Anterior cingulate cortex (tissue), 58 donors: ENCODE results near the gene SLC19A1.

Experiments used
- DNase-seq, 58 donors: peaks; one replicate each; lab custom pipeline; 2025; lab: John Stamatoyannopoulos, UW

SLC19A1 gene

DNA sequence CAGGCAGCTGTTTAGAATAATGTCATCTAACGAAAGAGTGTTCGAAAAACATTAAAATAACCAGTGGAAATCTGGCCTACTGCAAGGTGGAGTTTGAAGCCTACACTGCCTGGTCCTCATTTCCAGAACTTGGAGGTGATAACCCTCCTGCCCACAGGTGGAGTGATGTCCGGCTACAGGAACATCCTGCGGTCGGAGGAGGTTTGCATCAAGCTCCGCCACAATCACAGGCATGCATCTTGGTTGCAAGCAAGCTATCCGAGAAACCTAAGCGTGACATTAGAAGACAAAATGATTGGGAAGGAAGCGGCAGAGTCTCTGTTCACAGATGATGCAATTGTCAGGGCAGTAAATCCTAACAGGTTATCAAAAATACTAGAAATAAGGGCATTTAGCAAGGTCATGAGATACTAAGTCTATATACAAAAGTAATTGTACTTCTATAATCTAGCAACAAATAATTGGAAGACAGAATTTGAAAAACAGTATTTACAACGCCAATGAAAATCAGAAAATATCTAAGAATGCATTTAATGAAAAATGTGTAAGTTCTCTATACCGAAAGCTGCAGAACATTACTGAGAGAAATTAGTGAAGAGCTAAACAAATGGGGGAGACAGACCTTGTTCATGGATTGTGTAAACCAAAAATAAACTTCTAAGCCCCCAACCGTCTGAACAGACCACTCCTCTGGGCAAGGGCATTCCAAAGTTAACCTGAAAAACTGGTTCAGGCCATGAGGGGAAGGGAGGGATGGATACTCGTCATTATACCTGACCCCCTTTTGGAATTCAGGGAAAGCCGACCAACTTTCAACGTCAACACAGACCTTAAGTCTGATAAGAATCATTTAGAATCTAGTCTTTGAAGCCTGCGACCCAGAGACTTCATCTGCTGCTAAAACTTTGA is 4.7 kb upstream of the SLC19A1 start:
- no peak for DNase-seq

DNA sequence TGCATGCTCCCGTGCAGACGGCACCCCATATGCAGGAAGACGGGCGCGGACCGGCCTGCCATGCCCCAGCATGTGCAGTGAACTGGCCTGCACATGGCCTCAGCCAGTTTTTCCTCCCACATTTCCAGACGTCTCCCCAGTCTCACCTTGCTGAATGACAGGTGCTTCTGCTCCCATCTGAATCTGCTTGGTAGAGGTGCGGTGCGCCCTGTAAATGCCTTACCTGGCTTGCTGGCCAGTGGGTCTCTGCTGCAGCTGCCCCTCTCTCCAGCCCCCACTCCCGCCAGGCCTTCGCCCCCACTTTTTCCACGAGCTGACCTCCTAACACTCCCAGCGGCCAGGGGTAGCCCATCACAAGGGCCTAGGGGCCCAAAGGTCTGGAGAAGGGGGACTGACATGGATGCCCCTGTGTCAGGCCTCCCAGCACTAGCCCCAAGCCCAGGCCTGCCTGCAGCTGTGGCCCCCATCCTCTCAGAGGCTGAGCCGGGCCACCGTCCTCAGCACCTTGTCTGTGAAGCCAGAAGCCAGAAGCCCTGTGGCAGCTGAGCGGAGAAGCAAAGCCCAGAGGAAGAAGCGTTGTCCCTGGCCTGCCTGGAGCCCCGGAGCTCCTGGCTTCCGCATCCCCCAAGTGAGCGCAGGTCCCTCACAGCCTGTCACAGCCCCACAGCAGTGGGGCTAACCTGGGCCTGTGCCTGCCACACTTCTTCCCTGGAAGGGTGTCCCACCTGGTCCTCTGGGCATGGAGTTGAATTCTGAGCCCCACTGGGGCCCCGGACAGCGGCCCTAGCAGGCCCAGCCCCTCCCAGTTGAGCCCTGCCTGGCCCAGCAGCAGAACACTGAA is 3.7 kb upstream of the SLC19A1 start:
- no peak for DNase-seq

DNA sequence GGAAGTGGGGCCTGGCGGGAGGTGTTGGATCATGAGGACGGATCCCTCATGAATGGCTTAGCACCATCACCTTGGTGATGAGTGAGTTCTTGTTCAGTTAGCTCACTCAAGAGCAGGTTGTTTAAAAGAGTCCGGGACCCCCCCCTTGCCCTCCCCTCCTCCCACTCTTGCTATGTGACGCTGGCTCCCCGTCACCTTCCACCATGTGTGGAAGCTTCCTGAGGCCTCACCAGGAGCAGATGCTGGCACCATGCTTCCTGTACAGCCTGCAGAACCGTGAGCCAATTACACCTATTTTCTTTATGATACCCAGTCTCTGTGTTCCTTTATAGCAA is 3.0 kb upstream of the SLC19A1 start:
- no peak for DNase-seq

DNA sequence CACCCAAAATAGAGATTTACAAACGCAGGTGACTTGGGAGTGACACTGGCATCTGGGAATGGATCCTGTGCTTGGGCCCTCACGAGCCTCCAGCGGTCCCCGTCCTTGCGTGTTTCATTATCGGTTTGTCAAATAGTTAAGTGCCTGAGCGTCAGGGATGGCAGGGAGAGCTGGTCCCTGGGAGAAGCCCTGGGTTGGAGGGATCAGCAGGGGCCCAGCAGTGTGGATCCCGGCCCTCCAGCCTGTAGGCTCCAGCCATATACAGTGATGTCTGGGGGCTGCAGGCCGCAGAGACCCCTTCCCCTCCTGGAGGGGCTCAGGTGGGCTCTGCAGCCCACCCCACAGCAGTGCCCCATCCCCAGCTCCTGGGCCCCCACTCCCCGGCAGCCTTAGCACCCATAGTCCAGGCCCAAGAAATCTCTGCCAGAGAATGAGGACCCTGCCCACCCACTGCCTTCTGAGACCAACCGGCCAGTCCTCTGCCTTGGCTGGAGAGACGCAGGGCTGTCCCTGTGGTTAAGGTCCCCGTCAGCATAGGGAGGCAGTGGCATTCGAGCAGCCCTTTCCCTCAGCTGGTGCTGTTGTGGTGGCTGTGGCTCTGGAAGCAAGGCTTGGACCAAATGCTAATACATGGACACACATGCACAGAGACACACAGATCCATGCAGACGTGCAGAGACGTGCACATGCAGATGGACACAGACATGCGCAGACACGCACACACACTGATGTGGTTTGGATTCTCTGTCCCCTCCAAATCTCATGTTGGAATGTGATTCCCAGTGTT is 2.4 kb upstream of the SLC19A1 start:
- no peak for DNase-seq

DNA sequence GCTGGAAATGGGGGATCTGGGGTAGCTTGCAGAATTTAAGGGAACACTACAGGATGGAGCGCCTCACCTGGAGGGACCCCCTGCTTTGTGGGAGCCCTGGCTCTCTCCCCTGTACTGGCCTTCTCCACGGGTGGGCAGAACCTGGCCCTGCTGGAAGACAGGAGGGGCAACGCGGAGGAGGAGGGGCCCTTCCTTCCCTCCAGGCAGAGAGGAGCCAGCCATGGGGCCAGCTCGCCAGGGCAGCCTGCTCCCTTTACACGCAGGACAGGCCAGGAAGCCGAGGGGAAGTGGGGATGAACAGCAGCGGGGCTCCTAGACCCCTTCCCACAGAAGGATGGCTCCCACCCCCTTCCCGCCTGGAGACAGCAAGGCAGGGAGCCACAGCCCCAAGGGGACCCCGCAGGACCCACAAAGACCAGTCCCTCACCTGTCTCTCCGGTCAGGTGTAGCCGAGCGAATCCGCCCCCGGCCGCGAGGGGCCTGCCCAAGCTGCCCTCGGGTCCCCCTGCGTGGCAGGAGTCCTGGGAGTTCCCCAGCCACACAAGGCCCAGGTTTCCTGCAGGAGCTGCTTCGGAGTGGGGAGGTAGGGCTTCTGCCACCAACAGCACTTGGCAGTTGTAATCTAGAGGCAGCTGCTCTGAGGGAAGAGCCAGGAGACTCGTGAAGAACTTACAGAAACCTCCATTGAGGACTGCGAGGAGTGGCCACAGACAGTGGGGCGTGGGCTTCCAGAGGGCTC is 1.6 kb upstream of the SLC19A1 start:
- peak in 3 of 58 donors; percentile 44 to 63 (median 44) for DNase-seq

DNA sequence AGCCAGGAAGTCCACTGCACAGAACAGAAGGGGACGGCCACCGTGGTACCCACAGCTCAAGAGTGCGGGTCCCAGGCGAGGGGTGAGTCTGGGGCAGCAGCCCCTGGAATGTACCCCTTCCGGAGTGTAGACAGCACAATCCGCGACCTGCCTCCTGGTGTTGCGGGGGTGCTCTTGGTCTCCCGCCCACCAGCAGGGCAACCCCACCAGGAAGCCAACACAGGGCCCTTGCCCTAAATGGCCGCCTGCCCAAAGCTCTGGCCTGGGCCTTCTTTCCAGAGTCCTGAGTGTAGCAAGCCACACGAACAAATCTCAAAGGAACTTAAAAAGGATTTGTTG is 1.1 kb upstream of the SLC19A1 start:
- DNase-seq: peak in 6 of 58 donors; percentile 28 to 63 (median 38)

DNA sequence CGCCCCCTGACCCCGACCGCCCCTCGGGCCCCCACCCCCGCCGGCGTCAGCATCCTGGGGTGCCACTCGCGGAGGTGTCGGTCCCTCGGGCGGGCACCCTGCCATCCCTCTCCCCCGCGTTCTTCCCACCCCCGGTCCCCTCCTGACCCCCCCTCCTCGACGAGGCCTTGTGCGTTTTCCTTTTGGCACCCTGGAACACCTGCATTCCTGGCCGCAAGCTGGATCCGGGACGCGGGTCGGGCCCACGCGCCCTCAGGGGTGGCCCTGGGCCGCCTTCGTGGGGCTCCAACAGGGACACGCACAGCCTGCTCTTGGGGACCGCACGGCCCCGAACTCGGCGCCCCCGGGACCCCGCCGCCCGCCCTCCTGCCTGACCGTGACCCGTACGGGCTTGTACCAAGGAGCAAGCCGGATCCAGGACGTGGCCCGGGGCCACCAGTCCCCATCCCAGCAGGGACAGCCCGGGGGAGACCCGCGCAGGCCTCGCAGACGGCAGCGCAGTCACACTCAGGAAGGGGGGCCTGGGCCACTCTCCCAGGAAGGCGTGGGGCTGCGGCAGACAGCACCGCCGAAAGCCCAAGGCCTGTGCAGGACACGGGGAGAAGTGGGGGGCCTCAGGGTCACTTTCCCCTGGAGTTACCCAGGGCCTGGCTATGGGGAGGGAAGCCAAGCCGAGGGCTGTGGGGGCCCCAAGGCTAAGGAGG is 579 bp upstream of the SLC19A1 start:
- DNase-seq: peak in 1 of 58 donors; percentile 55

DNA sequence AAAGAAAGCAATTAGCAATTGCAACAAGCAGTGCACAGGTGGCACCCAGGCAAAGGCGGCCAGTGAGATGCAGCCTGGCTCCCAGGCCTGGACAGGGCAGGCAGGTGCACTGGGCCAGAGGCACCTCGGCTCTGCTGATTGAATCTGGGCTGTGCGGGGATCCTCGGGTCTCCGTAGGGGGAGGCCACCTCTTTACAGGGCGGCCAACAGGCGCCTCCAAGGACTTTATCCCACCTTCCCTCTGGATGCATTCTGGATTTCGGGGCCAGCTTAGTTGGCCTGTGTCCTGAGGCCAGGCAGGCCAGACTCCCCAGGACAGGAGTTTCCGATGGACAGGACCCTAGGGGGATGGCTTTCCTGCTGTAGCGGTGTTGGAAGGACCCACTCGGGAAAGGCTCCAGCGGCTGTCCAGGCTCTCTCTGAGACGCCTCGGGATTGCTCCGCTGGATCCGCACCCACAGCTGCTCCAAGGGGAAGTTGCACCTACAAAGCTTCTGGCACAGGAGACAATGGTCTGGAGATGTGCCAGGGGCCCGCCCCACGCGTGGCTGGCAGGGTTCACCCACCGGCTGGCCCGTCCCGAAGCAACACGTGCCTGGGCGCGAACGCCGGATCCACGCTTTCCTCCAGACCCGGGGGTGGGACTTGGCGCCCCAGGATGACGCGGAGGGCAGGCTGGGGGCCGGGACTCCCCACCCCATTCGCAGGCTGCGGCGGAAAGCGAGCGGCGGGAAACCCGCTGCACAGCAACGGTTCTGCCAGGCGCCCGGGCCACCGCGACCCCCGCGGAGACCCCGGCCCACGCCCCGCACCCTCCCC is 810 bp downstream of the SLC19A1 start:
- DNase-seq: peak in 40 of 58 donors; percentile 31 to 84 (median 54)

DNA sequence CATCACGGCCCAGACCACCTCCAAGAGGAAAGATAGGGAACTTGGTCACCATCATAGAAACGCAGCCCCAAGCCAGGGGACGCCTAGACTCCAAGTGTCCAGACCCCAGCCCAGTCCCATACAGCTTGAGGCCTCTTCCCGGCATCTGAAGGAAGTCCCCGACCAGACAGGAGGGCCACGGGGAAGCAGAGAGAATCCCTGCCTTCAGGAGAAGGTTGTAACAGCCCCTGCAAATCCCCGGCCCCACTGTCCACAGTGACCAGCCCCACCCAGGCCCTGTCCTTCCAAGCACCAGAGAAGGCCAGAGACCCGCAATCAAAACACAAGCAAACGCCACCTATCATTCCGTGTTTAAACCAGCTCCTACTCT is 1.7 kb downstream of the SLC19A1 start:
- no peak for DNase-seq

DNA sequence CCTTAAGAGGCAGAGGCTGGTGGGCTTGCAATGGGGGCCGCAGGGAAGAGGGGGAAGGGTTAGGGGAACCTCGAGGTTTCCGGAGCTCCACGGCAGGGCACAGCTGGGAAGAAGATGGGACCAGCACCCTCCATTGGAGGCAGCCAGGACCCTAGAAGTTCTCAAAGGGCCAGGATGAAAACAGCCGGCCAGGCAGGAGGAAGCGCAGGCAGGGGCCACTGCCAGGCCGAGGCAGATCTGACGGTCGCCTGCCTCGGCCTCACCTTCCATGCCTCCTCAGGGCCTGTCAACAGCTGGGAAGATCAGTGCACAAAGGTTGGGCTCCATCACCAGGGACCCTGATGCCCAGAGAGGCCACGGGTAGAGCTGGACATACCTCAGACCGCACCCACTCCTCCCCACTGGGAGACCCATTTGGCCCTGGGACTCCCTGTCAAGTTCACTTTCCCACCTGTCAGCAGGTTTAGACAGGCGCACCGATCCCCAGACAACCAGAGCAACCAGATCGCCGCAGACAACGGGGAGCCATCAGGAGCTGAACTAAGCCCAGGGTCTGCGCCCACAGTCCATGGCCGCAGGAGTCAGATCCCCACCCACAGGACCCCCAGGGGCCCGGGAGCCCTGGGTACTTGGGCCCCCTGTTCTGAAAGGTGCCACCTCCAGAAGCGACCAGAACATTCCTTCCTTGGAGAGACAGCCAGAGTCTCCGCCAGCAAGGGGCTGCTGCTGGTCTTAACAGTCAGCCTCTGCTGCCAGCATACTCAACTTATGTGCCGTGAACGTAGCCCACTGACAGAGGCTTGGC is 2.2 kb downstream of the SLC19A1 start:
- no peak for DNase-seq

DNA sequence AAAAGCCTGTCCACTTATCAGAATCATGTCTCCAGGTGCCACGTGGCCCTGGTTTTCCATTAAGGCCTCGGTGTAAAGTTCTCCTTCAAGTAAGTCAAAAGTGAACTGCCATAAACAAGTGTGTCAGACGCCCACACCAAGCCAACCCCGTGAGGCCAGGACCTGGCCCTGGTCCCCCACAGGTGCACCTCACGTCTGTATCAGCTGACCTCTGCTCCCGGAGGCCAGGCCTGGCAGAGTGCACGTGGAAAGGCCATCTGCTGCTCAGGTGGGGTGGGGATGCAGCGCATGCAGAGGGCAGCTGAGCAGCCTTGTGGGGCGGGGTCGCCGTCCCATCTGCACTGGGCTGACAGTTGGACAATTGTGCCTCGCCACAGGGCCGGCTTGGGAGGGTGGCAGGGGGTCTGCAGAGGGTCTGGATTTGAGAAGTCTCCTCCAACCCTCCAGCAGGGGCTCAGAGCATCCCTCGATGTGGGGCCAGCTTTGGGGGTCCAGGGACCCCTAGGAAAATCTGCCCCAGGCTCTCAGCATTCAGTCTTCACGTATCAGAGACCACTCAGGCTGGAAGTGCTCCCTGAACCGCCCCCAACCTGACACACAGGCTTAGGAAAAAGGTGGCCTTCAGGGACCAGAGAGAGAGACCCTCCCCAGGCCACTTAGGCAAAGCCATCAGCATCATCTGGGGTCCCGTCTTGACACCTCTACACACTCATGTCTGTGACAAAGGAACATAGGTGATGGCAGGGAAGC is 3.0 kb downstream of the SLC19A1 start:
- no peak for DNase-seq

DNA sequence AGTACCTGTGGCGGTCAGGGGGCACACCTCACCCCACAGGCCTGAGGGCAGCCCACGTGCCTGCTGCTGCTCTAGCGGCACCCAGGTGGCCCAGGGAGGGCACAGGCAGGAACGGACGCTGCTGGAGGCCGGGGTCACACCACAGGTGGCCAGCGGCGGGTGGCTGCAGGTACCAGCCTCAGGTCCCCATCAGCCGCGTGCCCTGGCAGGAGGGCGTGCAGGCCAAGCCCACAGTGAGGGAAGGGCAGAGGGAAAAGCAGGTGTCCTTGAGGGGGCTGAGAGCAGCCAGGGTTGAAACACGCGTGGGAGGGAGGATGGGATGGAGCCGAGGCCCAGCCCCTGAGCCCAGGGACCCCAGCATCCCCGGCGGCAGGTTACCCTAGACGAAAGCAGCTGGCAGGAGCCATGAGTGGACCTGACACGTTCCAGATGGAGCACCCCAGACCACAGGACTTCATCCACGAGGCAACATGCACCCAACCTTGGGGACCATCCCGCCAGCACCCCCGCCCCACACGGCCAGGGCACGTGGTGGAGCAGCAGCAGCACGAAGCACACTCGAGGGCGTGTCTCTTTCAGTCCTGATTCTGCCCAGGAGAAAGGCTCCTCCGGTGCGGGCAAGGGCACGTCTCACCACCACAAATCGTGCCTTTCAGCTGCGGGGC is 3.7 kb downstream of the SLC19A1 start:
- no peak for DNase-seq

DNA sequence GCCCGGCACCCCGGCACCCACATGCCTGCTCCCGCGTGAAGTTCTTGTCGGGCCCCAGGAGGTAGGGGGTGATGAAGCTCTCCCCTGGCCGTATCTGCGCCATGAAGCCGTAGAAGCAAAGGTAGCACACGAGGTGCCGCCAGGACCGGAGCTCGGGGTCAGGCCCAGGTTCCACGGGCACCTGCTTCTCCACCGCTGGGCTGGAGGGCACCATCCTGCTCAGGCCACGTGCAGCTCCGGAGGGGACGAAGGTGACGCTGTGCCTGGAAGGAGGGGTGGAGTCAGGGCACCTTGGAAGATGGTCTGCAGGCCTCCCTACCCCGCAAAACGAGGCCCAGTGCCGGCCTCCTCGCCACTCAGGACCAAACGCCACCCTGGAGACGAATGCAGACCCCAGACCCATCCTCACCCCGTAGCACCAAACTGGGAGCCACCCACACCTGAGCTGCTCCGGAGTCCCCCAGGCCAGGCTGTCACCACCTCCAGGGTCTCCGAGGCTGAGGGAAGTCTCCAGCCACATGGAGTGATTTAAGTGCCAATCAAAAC is 4.4 kb downstream of the SLC19A1 start:
- DNase-seq: no peak

DNA sequence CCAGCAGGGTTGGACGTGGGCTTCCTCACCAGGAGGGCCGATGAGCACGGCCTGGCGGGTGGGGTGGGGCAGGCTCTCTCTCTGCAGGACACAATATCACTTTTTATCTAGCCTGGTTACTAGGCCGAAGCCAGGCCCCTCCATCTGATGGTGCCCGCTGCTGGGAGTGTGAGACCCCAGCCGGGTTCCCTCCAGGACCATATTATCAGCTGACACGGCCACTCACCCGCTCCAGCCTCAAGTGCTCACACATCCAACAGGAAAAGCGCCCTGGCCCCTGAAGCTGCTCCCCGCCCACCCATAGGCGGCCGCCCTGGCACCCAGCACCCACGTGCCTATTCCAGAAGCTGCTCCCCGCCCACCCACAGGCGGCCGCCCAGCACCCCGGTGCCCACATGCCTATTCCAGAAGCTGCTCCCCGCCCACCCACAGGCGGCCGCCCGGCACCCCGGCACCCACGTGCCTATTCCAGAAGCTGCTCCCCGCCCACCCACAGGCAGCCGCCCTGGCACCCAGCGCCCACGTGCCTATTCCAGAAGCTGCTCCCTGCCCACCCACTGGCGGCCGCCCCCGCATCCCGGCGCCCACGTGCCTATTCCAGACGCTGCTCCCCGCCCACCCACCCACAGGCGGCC is 5.0 kb downstream of the SLC19A1 start:
- peak in 3 of 58 donors; percentile 10 to 59 (median 33) for DNase-seq

DNA sequence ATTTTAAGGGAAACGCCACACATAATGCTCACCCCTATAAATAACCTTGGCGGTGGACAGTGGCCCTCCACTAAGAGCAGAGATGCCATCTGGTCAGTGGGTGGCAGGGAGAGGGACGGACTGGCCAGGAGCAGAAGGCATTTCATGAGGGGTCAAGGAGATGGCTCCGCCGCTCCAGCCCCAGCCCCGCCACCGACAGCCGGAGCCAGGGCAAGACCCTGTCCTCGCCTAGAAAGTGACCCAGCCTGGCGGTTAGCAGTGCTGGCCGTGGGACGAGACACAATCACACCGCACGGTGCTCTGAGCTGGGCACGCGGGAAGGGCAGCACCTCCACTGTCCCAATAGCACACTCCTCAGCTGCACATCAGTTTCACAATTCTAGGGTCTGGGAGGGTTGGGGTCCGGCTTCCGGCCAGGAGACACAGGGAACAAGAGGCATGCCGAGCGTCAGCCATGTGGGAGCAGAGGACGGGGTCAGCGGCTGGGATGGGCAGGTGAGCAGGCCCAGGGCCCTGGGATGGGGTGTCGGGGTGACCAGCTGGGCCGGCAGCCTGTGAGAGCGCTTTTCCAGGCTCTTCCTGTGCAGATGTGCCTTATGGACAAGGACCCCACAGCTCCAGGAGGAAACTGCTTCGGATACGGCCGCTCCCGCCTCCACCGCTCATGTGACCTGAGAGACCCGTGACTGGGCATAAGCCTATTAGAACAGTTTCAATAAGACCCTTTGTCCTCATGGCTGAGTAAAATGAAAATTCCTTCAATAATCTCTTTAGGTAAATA is 5.7 kb downstream of the SLC19A1 start:
- DNase-seq: no peak
